Measurements from ENCODE around the gene SMIM35. TPM values are rescaled to one million over a fixed set of nuclear protein-coding genes. Genes with fewer than 3 reads are reported as not detected.
"Not testable (repeated sequence)": the region's sequence is repeated elsewhere in the genome, so short reads cannot be mapped to it uniquely, and the experiment has no call there.

The SMIM35 gene
- polyA plus RNA-seq, 3 donors from 2014 or later, result 0.49 to 1.1 TPM; not detected in 1

- Mint-ChIP-seq H3K36me3 (peaks cover 0 to 5% (median 4%) of the 10 kb centered on the region in 3 donors), H3K4me3 (peak overlapping the region in 4 of 5 donors; percentile 14 to 89 (median 20)), H3K27ac (peak overlapping the region; percentile 69 to 97 (median 96)), H3K9me3 (no peaks in the 10 kb centered on the region), H3K4me1 (peaks cover 99 to 100% of the 10 kb centered on the region in 2 donors), H3K27me3 (ENCODE audit: low read depth in 3 of 3) (peaks cover 0 to 10% (median 4%) of the 10 kb centered on the region in 3 donors)
- DNase-seq, result no peak
Observed at GRCh38 chr11:118009864-118010737, 76.7 kb downstream of the SMIM35 start.

GRCh38 chr11:118008271-118008911 is 78.4 kb downstream of the SMIM35 start:
- peak overlapping the region; percentile 85 to 97 (median 96) for H3K27ac Mint-ChIP-seq
- H3K4me3 Mint-ChIP-seq, result peak overlapping the region; percentile 82 to 90 (median 89)
- peaks cover 0 to 10% (median 4%) of the 10 kb centered on the region in 3 donors for H3K27me3 Mint-ChIP-seq (ENCODE audit: low read depth in 3 of 3)
- H3K36me3 Mint-ChIP-seq, result peaks cover 0 to 4% (median 3%) of the 10 kb centered on the region in 3 donors
- no peak for DNase-seq
- peaks cover 99 to 100% of the 10 kb centered on the region in 2 donors for H3K4me1 Mint-ChIP-seq
- H3K9me3 Mint-ChIP-seq, result peaks cover 0 to 5% (median 0%) of the 10 kb centered on the region in 6 donors

- peak overlapping the region; percentile 85 to 97 (median 96) for H3K27ac Mint-ChIP-seq
Observed at GRCh38 chr11:118007563-118008270, 79.0 kb downstream of the SMIM35 start.

GRCh38 chr11:118007040-118007439 is 79.7 kb downstream of the SMIM35 start:
- H3K4me3 Mint-ChIP-seq, result peak overlapping the region; percentile 82 to 90 (median 89)
- H3K27me3 Mint-ChIP-seq (ENCODE audit: low read depth in 3 of 3), result peaks cover 0 to 10% (median 4%) of the 10 kb centered on the region in 3 donors
- DNase-seq, result no peak
- H3K4me1 Mint-ChIP-seq, result peaks cover 99 to 100% of the 10 kb centered on the region in 2 donors
- peaks cover 0 to 5% (median 0%) of the 10 kb centered on the region in 6 donors for H3K9me3 Mint-ChIP-seq
- H3K36me3 Mint-ChIP-seq, result peaks cover 3 to 4% (median 4%) of the 10 kb centered on the region in 3 donors
- peak overlapping the region; percentile 85 to 97 (median 96) for H3K27ac Mint-ChIP-seq

More at GRCh38 chr11:118007563-118008270, 79.0 kb downstream of the SMIM35 start:
- H3K36me3 Mint-ChIP-seq; H3K27me3 Mint-ChIP-seq (ENCODE audit: low read depth in 3 of 3); H3K9me3 Mint-ChIP-seq: not testable (repeated sequence)
- peak overlapping the region; percentile 82 to 90 (median 89) for H3K4me3 Mint-ChIP-seq
- H3K4me1 Mint-ChIP-seq, result peaks cover 99 to 100% of the 10 kb centered on the region in 2 donors
- peak; percentile 70 to 76 (median 76) for DNase-seq

GRCh38 chr11:118006153-118006534 is 80.6 kb downstream of the SMIM35 start:
- Mint-ChIP-seq H3K36me3 (peaks cover 3 to 11% (median 4%) of the 10 kb centered on the region in 3 donors), H3K27ac (peak overlapping the region; percentile 84 to 97 (median 92)), H3K4me1 (peaks cover 99 to 100% of the 10 kb centered on the region in 2 donors), H3K4me3 (peak overlapping the region in 1 of 5 donors; percentile 66), H3K9me3 (peaks cover 0 to 5% (median 0%) of the 10 kb centered on the region in 6 donors), H3K27me3 (ENCODE audit: low read depth in 3 of 3) (peaks cover 0 to 12% (median 6%) of the 10 kb centered on the region in 3 donors)
- no peak for DNase-seq

GRCh38 chr11:118005224-118006152 is 81.3 kb downstream of the SMIM35 start:
- Mint-ChIP-seq H3K27ac (peak overlapping the region; percentile 84 to 97 (median 93)), H3K27me3 (ENCODE audit: low read depth in 3 of 3) (peaks cover 0 to 12% (median 7%) of the 10 kb centered on the region in 3 donors), H3K4me3 (peak overlapping the region in 3 of 5 donors; percentile 30 to 80 (median 31)), H3K36me3 (peaks cover 5 to 11% (median 5%) of the 10 kb centered on the region in 3 donors), H3K9me3 (peaks cover 0 to 5% (median 0%) of the 10 kb centered on the region in 6 donors), H3K4me1 (peaks cover 100% of the 10 kb centered on the region in 2 donors)
- no peak for DNase-seq

GRCh38 chr11:118004543-118005223 is 82.1 kb downstream of the SMIM35 start:
- Mint-ChIP-seq H3K9me3 (peaks cover 0 to 5% (median 0%) of the 10 kb centered on the region in 6 donors), H3K27me3 (ENCODE audit: low read depth in 3 of 3) (peaks cover 0 to 12% (median 7%) of the 10 kb centered on the region in 3 donors), H3K4me1 (peaks cover 100% of the 10 kb centered on the region in 2 donors), H3K36me3 (peaks cover 12 to 19% (median 13%) of the 10 kb centered on the region in 3 donors), H3K4me3 (peak overlapping the region in 3 of 5 donors; percentile 19 to 80 (median 68)), H3K27ac (peak overlapping the region; percentile 90 to 97 (median 94))
- DNase-seq, result no peak

- Mint-ChIP-seq H3K9me3 (peaks cover 0 to 5% (median 0%) of the 10 kb centered on the region in 6 donors), H3K4me3 (peak overlapping the region; percentile 66 to 80 (median 75)), H3K27ac (peak overlapping the region; percentile 90 to 97 (median 92)), H3K4me1 (peaks cover 94 to 95% of the 10 kb centered on the region in 2 donors), H3K36me3 (peaks cover 15 to 24% (median 16%) of the 10 kb centered on the region in 3 donors), H3K27me3 (ENCODE audit: low read depth in 3 of 3) (peaks cover 0 to 12% (median 7%) of the 10 kb centered on the region in 3 donors)
- DNase-seq, result peak in 1 of 3 donors; percentile 33
Observed at GRCh38 chr11:118003456-118003855, 83.3 kb downstream of the SMIM35 start.

GRCh38 chr11:118002541-118003423 is 84.0 kb downstream of the SMIM35 start:
- peaks cover 94 to 95% of the 10 kb centered on the region in 2 donors for H3K4me1 Mint-ChIP-seq
- DNase-seq, result peak in 1 of 3 donors; percentile 41
- peaks cover 22 to 30% (median 22%) of the 10 kb centered on the region in 3 donors for H3K36me3 Mint-ChIP-seq
- H3K4me3 Mint-ChIP-seq, result peak overlapping the region; percentile 66 to 80 (median 75)
- H3K9me3 Mint-ChIP-seq, result peaks cover 0 to 5% (median 0%) of the 10 kb centered on the region in 6 donors
- H3K27ac Mint-ChIP-seq, result peak overlapping the region; percentile 90 to 97 (median 92)
- H3K27me3 Mint-ChIP-seq (ENCODE audit: low read depth in 3 of 3), result peaks cover 0 to 10% (median 7%) of the 10 kb centered on the region in 3 donors

GRCh38 chr11:118002010-118002540 is 84.7 kb downstream of the SMIM35 start:
- DNase-seq, result no peak
- Mint-ChIP-seq H3K27ac (peak overlapping the region; percentile 90 to 97 (median 92)), H3K27me3 (ENCODE audit: low read depth in 3 of 3) (peaks cover 1 to 6% (median 5%) of the 10 kb centered on the region in 3 donors), H3K4me1 (peaks cover 94 to 95% of the 10 kb centered on the region in 2 donors), H3K36me3 (peaks cover 29 to 37% (median 29%) of the 10 kb centered on the region in 3 donors), H3K4me3 (peak overlapping the region; percentile 66 to 80 (median 75)), H3K9me3 (peaks cover 0 to 5% (median 0%) of the 10 kb centered on the region in 6 donors)
